Measurements from ENCODE around the gene GAR1. TPM values are rescaled to one million over a fixed set of nuclear protein-coding genes. Genes with fewer than 3 reads are reported as not detected.

The GAR1 gene
- total and polyA plus RNA-seq, 2 experiments from 2014 or later: 13.4 to 29.2 TPM

GRCh38 chr4:109864134-109864533, 48.6 kb downstream of the GAR1 start:
- Histone ChIP-seq H3K27ac (no peak overlapping the region), H3K36me3 (no peaks in the 10 kb centered on the region), H3K4me1 (ENCODE audit: low read depth) (no peaks in the 10 kb centered on the region), H3K9me3 (ENCODE audit: low read depth) (no peaks in the 10 kb centered on the region), H3K4me3 (no peak overlapping the region), H3K27me3 (no peaks in the 10 kb centered on the region)
- no peak for TF ChIP-seq CTCF (IDR thresholded peaks at IDR 0.05; ENCODE audit: low read depth, low read length)
- no peak for DNase-seq (ENCODE audit: low read depth in 1 of 2, low spot score in 1 of 2)

GRCh38 chr4:109870061-109870460, 54.5 kb downstream of the GAR1 start:
- Histone ChIP-seq H3K4me3 (no peak overlapping the region), H3K4me1 (ENCODE audit: low read depth) (no peaks in the 10 kb centered on the region), H3K27ac (no peak overlapping the region), H3K27me3 (no peaks in the 10 kb centered on the region), H3K9me3 (ENCODE audit: low read depth) (no peaks in the 10 kb centered on the region), H3K36me3 (no peaks in the 10 kb centered on the region)
- no peak for TF ChIP-seq CTCF (IDR thresholded peaks at IDR 0.05; ENCODE audit: low read depth, low read length)
- no peak for DNase-seq (ENCODE audit: low read depth in 1 of 2, low spot score in 1 of 2)

- no peak overlapping the region for H3K27ac ChIP-seq
- no peak for TF ChIP-seq CTCF (IDR thresholded peaks at IDR 0.05; ENCODE audit: low read depth, low read length)
- no peak overlapping the region for H3K4me3 ChIP-seq
- H3K36me3 ChIP-seq: no peaks in the 10 kb centered on the region
- no peak for DNase-seq (ENCODE audit: low read depth in 1 of 2, low spot score in 1 of 2)
- no peaks in the 10 kb centered on the region for H3K9me3 ChIP-seq (ENCODE audit: low read depth)
- H3K27me3 ChIP-seq: no peaks in the 10 kb centered on the region
- peaks cover 2% of the 10 kb centered on the region for H3K4me1 ChIP-seq (ENCODE audit: low read depth)
These were observed 56.5 kb downstream of the GAR1 start for GRCh38 chr4:109872065-109872464.

- Histone ChIP-seq H3K36me3 (no peaks in the 10 kb centered on the region), H3K27me3 (no peaks in the 10 kb centered on the region), H3K4me1 (ENCODE audit: low read depth) (peaks cover 11% of the 10 kb centered on the region), H3K4me3 (no peak overlapping the region), H3K27ac (no peak overlapping the region), H3K9me3 (ENCODE audit: low read depth) (no peaks in the 10 kb centered on the region)
- no peak for DNase-seq (ENCODE audit: low read depth in 1 of 2, low spot score in 1 of 2)
- no peak for TF ChIP-seq CTCF (IDR thresholded peaks at IDR 0.05; ENCODE audit: low read depth, low read length)
These were observed 57.5 kb downstream of the GAR1 start for GRCh38 chr4:109872950-109873656.

- no peaks in the 10 kb centered on the region for H3K9me3 ChIP-seq (ENCODE audit: low read depth)
- no peak for TF ChIP-seq CTCF (IDR thresholded peaks at IDR 0.05; ENCODE audit: low read depth, low read length)
These were observed 58.4 kb downstream of the GAR1 start for GRCh38 chr4:109873791-109874514.

More at GRCh38 chr4:109873791-109874514, 58.4 kb downstream of the GAR1 start:
- DNase-seq (ENCODE audit: low read depth in 1 of 2, low spot score in 1 of 2): peak in 1 of 2 donors; percentile 10
- Histone ChIP-seq H3K27me3 (no peaks in the 10 kb centered on the region), H3K4me1 (ENCODE audit: low read depth) (peaks cover 11% of the 10 kb centered on the region), H3K4me3 (no peak overlapping the region), H3K36me3 (no peaks in the 10 kb centered on the region), H3K27ac (no peak overlapping the region)

Other genes with a start within 250 kb of the GAR1 start
- 23.4 and 28.9 TPM in 2 replicates for gene CASP6, start 112.3 kb upstream of the GAR1 start, total RNA-seq
- 45.6 and 47.1 TPM in 2 replicates for gene CASP6, start 112.3 kb upstream of the GAR1 start, polyA plus RNA-seq
- gene PLA2G12A, start 85.7 kb upstream of the GAR1 start, total RNA-seq: 35.9 and 52.5 TPM in 2 replicates
- 82.6 and 96.9 TPM in 2 replicates for gene PLA2G12A, start 85.7 kb upstream of the GAR1 start, polyA plus RNA-seq
- gene CFI, start 13.8 kb upstream of the GAR1 start, total RNA-seq: 2.1 and 3.2 TPM in 2 replicates
- 2.6 and 5.2 TPM in 2 replicates for gene CFI, start 13.8 kb upstream of the GAR1 start, polyA plus RNA-seq
- not detected in 2 replicates for gene RRH, start 12.2 kb downstream of the GAR1 start, total RNA-seq
- gene RRH, start 12.2 kb downstream of the GAR1 start, polyA plus RNA-seq: 0.15 TPM in 2 replicates
- 0.11 and 0.15 TPM in 2 replicates for gene LRIT3, start 32.3 kb downstream of the GAR1 start, total RNA-seq
- gene LRIT3, start 32.3 kb downstream of the GAR1 start, polyA plus RNA-seq: 0.12 TPM in 1 of 2 replicates, not detected in the other
- gene EGF, start 97.1 kb downstream of the GAR1 start, total RNA-seq: 3.7 and 11.0 TPM in 2 replicates
- 3.0 TPM in 2 replicates for gene EGF, start 97.1 kb downstream of the GAR1 start, polyA plus RNA-seq